Gastroesophageal sphincter (tissue), 4 donors: ENCODE measurements around the gene ARL9. TPM values are rescaled to one million over a fixed set of nuclear protein-coding genes. Genes with fewer than 3 reads are reported as not detected.

Experiments used
- ATAC-seq: fragments of 150-250 bp; one replicate; pipeline ENCODE4 v1.9.1; 2016; ENCODE audit warnings: mild to moderate bottlenecking, moderate library complexity
- H3K27ac ChIP-seq, 4 donors: fragments of 200-600 bp; sonication (generic) in 3 of 4; 1 replicate in 3 of 4; 2 replicates in 1 of 4; pipeline ENCODE4 v1.5.1; 2016 to 2019
- H3K27me3 ChIP-seq: fragments of 200-600 bp; sonication (generic); one replicate; pipeline ENCODE4 v1.5.1; 2019
- H3K36me3 ChIP-seq, 2 donors: fragments of 200-600 bp; sonication (generic); one replicate each; pipeline ENCODE4 v1.5.1; 2019; ENCODE audit warnings: control low read depth in 1 of 2
- H3K4me1 ChIP-seq, 3 donors: fragments of 200-600 bp; sonication (generic); 1 replicate in 2 of 3; 2 replicates in 1 of 3; pipeline ENCODE4 v1.5.1; 2016 to 2019; ENCODE audit warnings: control low read depth in 2 of 3
- H3K4me3 ChIP-seq, 2 donors: fragments of 200-600 bp; sonication (generic); one replicate each; pipeline ENCODE4 v1.5.1; 2019; ENCODE audit warnings: mild to moderate bottlenecking in 1 of 2, moderate library complexity in 1 of 2
- H3K9me3 ChIP-seq, 3 donors: fragments of 200-600 bp; sonication (generic); one replicate each; pipeline ENCODE4 v1.5.1; 2017 to 2019; ENCODE audit warnings: control low read depth in 2 of 3
- EP300 ChIP-seq: sonication (generic); formaldehyde crosslinking; IDR thresholded peaks from one replicate; pipeline ENCODE4 v1.6.1; 2017; ENCODE audit warnings: antibody characterized with exemption, mild to moderate bottlenecking
- POLR2A ChIP-seq, 2 donors: fragments of 450-650 bp; IDR thresholded peaks; one replicate each; pipeline ENCODE4 v1.6.1; 2017; ENCODE audit warnings: antibody characterized with exemption in 2 of 2, mild to moderate bottlenecking in 2 of 2, moderate library complexity in 1 of 2
- POLR2AphosphoS5 ChIP-seq: sonication (generic); formaldehyde crosslinking; IDR thresholded peaks from one replicate; pipeline ENCODE4 v1.6.1; 2017; ENCODE audit warnings: antibody characterized with exemption
- WGBS, 2 donors: methylation state at CpG; one replicate each; pipeline ENCODE4 v1.1.5; 2018; ENCODE audit warnings: low coverage in 1 of 2; 5-methylcytosine and 5-hydroxymethylcytosine counted together
- total RNA-seq, 4 donors: library from RNA; depleted of rRNA; stranded (reverse); fragments of >200 nt; gene quantifications; one replicate each; pipeline ENCODE4 v1.1.0, GENCODE V29; 2016
- TF ChIP-seq, protein P1 (sequence below), 4 experiments: fragments of 200-600 bp in 2 of 4; fragments of 450-650 bp in 2 of 4; sonication (generic) in 1 of 4; IDR thresholded peaks; one replicate each; pipeline ENCODE4 v1.5.1; 2017 to 2019; ENCODE audit warnings: antibody characterized with exemption in 4 of 4, mild to moderate bottlenecking in 2 of 4, moderate library complexity in 2 of 4

The ARL9 gene
- total RNA-seq, 4 donors from 2014 or later: 0.54 TPM; not detected in 3

DNA sequence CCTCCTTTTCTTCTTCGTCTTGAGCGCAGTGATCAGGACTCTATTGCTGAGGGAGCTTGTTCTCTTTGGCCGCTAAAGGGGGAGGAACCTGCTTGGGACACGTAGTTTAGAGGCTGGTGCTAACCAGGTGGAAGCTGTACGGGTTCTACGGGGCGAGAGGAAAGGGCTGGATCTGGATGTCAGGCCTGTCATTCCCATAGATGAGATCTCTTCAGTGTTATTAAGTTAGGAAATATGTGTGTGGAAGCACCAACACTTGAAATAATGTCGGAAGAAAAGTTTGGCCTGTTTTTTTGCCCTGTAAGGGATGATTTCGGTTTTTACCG, 37.5 kb upstream of the ARL9 start:
- Histone ChIP-seq H3K4me3 (peak overlapping the region; percentile 95 to 97), H3K27me3 (no peaks in the 10 kb centered on the region), H3K4me1 (peaks cover 0 to 46% (median 11%) of the 10 kb centered on the region in 3 donors), H3K36me3 (peaks cover 0 to 38% of the 10 kb centered on the region in 2 donors), H3K9me3 (no peaks in the 10 kb centered on the region), H3K27ac (peak overlapping the region; percentile 85 to 93 (median 89))
- TF ChIP-seq POLR2AphosphoS5 (no peak), EP300 (no peak), POLR2A (IDR thresholded peaks at IDR 0.05) (no peak)
- TF ChIP-seq, protein P1, sequence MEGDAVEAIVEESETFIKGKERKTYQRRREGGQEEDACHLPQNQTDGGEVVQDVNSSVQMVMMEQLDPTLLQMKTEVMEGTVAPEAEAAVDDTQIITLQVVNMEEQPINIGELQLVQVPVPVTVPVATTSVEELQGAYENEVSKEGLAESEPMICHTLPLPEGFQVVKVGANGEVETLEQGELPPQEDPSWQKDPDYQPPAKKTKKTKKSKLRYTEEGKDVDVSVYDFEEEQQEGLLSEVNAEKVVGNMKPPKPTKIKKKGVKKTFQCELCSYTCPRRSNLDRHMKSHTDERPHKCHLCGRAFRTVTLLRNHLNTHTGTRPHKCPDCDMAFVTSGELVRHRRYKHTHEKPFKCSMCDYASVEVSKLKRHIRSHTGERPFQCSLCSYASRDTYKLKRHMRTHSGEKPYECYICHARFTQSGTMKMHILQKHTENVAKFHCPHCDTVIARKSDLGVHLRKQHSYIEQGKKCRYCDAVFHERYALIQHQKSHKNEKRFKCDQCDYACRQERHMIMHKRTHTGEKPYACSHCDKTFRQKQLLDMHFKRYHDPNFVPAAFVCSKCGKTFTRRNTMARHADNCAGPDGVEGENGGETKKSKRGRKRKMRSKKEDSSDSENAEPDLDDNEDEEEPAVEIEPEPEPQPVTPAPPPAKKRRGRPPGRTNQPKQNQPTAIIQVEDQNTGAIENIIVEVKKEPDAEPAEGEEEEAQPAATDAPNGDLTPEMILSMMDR (IDR thresholded peaks at IDR 0.05): no peak
- peak; percentile 36 for ATAC-seq
- 0% methylated on average over 3 to 9 of the region's 10 CpGs for WGBS, 2 donors

DNA sequence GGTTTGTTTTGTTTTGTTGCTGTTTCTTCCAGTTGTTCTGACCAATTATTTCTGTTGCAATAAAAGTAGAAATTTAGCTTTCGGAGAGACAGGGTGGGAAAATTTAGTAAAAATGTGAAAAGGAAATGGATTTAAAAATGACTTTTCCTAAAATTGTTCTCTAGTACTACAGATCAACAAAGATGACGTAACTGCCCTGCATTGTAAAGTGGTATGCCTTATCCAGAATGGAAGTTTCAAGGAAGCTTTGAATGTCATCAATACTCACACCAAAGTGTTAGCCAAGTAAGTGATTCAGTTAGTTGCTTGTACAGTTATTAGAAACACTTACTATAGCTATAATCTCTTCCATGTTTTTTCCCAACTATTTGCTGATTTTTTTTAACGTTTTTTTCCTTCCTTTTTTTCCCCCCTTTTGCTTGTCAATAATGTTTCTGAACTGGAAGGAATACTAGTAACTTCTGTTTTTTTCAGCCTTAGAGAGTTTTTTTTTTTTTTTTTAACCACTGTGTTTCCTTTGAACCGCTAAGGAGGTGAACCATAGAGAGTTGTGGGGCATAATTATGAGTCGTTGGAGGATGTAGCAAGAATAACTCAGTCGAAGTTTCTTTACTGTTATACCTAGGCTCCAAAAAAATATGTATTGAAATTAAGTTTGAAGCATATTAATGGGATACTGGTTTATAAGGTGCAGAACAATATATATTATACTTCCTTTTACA, 35.9 kb upstream of the ARL9 start:
- Histone ChIP-seq H3K4me1 (peaks cover 0 to 37% (median 11%) of the 10 kb centered on the region in 3 donors), H3K27me3 (no peaks in the 10 kb centered on the region), H3K4me3 (no peak overlapping the region), H3K9me3 (no peaks in the 10 kb centered on the region), H3K36me3 (peaks cover 0 to 51% of the 10 kb centered on the region in 2 donors), H3K27ac (no peak overlapping the region)
- no peak for ATAC-seq
- WGBS, 2 donors: 76 to 79% methylated on average over 2 to 5 of the region's 6 CpGs
- TF ChIP-seq, protein P1 (IDR thresholded peaks at IDR 0.05): no peak
- no peak for TF ChIP-seq POLR2AphosphoS5
- TF ChIP-seq EP300: no peak
- no peak for TF ChIP-seq POLR2A (IDR thresholded peaks at IDR 0.05)

DNA sequence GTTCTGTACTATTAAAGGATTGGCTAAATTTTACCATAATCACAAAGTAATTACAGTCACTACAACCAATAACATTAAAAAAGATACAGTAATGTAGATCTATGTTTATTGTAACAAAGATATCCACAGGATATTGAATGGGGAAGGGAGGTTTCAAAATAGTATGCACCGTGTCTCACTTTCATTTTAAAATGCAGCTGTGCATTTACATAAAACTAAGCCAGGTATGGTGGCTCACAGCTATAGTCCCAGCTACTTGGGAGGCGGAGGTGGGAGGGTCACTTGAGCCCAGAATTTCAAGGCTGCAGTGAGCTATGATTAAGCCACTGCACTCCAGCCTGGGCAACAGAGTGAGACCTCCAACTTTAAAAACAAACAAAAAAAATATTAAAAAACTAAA, 29.7 kb upstream of the ARL9 start:
- no peak for TF ChIP-seq POLR2AphosphoS5
- TF ChIP-seq, protein P1 (IDR thresholded peaks at IDR 0.05): no peak
- Histone ChIP-seq H3K27me3 (no peaks in the 10 kb centered on the region), H3K9me3 (no peaks in the 10 kb centered on the region), H3K4me3 (no peak overlapping the region), H3K4me1 (no peaks in the 10 kb centered on the region), H3K27ac (no peak overlapping the region), H3K36me3 (peaks cover 0 to 100% of the 10 kb centered on the region in 2 donors)
- 75 to 84% methylated on average over 2 of the region's 2 CpGs for WGBS, 2 donors
- ATAC-seq: no peak

DNA sequence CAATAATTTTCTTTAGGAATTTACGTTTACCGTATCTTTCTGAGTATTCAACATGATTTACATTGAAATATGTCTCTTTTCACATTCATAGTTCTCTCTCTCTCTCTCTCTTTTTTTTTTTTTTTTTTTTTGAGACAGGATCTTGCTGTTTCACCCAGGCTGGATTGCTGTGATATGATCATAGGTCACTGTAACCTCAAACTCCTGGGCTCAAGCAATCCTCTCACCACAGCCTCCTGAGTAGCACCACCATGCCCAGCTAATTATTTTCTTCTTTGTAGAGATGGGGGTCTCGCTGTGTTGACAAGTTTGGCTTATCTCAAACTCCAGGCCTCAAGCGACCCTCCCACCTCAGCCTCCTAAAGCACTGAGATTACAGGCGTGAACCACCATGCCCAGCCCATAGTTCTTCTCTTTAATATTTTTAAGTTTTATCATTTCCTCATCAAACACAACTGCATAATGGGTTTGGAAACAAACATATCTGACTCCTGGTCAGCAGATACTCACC, 28.3 kb upstream of the ARL9 start:
- Histone ChIP-seq H3K36me3 (peaks cover 0 to 100% of the 10 kb centered on the region in 2 donors), H3K4me1 (no peaks in the 10 kb centered on the region), H3K27ac (no peak overlapping the region), H3K27me3 (no peaks in the 10 kb centered on the region), H3K9me3 (no peaks in the 10 kb centered on the region), H3K4me3 (no peak overlapping the region)
- ATAC-seq: no peak
- TF ChIP-seq, protein P1 (IDR thresholded peaks at IDR 0.05): no peak
- TF ChIP-seq POLR2A (IDR thresholded peaks at IDR 0.05) (no peak), EP300 (no peak), POLR2AphosphoS5 (no peak)
- WGBS, 2 donors: 96 to 100% methylated on average over 1 to 5 of the region's 5 CpGs

DNA sequence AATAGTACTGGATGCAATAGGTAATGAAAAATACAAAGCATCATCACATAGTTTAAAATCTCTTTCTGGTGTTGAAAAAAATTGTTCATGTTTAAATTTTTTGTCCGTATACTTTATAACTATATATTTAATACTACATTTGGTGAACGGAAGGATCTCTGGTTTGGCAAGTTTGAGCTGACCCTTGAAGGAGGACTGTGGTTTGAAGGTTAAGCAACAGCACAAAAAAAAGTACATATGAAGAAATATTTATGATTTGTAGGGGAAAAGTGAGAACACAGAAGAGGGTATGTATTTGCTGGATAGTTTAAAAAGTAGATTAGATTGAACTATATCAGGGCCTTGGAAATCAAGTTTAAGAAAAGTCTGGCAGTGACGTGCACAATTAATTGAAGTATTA, 24.9 kb upstream of the ARL9 start:
- H3K4me3 ChIP-seq: no peak overlapping the region
- no peak overlapping the region for H3K27ac ChIP-seq
- no peaks in the 10 kb centered on the region for H3K27me3 ChIP-seq
- H3K4me1 ChIP-seq: no peaks in the 10 kb centered on the region
- WGBS, 2 donors: 78 to 80% methylated on average over 3 of the region's 3 CpGs
- TF ChIP-seq, protein P1 (IDR thresholded peaks at IDR 0.05): no peak
- TF ChIP-seq EP300 (no peak), POLR2A (IDR thresholded peaks at IDR 0.05) (no peak), POLR2AphosphoS5 (no peak)
- ATAC-seq: no peak
- no peaks in the 10 kb centered on the region for H3K9me3 ChIP-seq
- peaks cover 0 to 100% of the 10 kb centered on the region in 2 donors for H3K36me3 ChIP-seq
